Inflammatory macrophage treated with lipopolysaccharide for 4 hours (primary cell): Measurements from ENCODE around the gene CDKN2C.
"Not testable (repeated sequence)": the region's sequence is repeated elsewhere in the genome, so short reads cannot be mapped to it uniquely, and the experiment has no call there.

ENCODE experiments used
- DNase-seq: peaks from one replicate; pipeline ENCODE4 v3.0.0-alpha.2; 2020

Gene CDKN2C

DNA sequence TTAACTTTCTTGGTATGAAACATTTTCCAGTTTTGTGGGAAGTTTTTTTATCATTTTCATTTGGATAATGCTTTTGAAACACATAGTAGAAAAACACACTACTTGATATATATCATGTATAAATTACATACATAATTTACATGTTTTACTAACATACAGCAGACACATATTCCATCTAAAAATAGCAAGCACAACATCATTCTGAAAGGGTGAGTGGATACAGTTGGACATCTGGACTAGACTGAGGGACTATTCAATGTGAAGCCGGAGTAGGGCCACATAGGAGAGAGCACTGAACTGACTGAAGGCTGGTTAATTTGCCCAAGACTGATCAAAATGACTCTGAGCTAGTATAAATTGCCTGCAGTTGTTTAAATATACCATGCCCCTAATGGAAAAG is 11.7 kb downstream of the CDKN2C start:
- no peak for DNase-seq

DNA sequence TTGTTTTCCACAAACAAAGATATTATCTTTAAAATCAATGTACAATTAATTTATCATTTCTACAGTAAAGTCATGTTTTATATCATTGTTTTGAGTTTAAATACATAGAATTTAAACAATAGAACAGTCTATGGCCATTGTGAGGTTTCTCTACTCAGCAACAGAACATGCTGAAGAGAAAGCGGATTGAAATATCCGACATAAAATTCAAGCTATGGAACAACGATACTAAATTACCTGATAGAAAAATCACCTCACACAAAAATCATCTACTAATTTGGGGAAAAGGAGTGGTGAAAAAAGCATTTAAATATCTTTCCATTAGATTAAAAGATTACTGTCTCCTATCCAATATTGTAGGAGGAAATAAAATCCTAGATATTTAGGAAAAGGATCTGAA is 12.6 kb downstream of the CDKN2C start:
- no peak for DNase-seq

DNA sequence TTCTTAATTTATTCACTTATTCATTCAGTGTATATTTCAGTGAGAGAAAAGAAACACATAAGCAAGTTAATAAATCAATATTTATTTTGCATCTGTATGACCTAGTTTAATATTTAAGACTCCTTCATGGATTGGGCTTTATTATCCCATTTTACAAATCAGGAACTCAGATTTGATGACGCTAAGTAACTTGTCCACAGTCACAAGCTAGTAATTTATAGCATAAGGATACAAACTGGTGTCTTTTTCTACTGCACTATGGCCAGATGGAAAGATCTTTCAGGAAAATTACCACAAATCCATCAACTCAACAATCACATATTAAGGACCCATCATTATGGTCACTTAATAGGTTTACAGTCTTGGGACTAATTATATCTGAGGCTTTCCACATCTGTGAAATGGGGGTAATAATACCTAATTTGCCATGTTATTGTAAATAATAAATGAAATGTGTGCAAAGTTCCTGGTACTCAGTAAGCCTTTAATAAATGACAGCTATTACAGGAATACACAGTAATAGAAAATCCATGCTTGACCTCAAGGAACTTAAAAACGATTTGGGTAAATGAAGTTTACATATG is 13.3 kb downstream of the CDKN2C start:
- no peak for DNase-seq

DNA sequence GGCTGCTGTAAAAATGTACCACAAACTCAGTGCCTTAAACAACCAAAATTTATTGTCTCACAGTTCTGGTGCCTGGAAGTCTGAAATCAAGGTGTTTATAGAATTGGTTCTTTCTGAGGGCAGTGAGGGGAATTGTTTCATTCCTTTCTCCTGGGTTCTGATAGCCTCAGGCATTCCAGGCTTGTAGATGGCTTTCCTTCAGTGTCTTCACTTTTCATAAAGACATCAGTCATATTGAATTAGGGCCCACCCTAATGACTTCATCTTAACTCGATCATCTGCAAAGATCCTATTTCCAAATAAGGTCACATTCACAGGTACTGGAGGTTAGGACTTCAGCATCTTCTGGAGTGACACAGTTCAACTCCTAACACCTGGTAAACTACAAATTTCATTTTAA is 15.0 kb downstream of the CDKN2C start:
- DNase-seq: no peak

- no peak for DNase-seq
These were observed 16.6 kb downstream of the CDKN2C start for GRCh38 chr1:50986653-50987052.

DNA sequence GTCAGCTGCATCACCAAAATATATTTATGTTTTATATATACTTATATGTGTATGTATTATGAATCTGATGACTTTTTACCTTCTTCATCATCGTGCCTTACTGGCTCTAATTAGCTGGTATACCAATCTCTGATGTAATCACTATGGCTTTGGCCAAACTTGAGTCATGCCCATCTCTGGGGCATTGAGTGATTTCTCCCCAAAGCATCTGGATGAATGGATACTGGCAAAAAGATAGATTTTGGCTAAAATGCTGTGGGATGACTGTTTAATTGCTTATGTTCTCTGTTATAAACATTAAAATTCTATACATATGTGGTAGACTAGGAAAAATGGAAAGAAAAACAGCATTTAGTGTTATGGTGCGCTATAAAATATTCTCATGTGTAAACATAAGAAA is 19.6 kb downstream of the CDKN2C start:
- no peak for DNase-seq

- no peak for DNase-seq
These were observed 22.7 kb downstream of the CDKN2C start for GRCh38 chr1:50992532-50993318.

DNA sequence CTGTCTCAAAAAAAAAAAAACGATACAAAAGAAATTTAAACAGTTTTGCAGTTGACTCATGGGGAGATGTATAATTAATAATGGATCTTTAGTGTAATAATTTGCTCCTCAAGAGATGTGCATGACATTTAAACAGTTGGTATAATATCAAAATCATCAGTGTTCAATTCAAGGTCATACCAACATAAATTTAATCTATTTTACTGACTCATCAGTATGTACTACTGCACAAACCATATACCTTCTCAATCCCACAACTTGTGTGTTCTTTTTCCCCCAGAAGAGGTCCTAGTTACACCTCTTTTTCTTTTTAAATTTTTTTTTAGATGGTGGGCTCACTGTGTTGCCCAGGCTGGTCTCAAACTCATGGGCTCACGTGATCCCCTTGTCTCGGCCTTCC is 23.6 kb downstream of the CDKN2C start:
- no peak for DNase-seq

- DNase-seq: no peak
These were observed 25.0 kb downstream of the CDKN2C start for GRCh38 chr1:50994997-50995396.

DNA sequence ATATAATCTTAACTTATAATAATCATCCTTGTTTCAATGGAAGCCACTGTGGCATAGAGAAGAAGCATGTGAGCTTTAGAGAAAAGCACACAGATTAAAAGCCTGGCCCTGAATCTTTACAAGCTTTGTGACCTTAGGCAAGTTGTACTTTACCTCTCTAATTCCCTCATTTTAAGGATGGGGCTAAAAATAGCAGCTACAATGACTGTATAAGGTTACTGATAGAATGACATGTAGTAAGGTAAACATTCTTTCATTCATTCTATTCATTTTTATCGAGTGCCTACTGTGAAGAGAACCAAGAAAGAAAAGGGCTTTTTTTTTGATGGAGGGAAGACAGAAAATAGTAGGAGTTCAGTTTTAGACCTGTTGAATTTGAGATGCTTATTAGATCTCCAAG is 25.6 kb downstream of the CDKN2C start:
- DNase-seq: no peak

DNA sequence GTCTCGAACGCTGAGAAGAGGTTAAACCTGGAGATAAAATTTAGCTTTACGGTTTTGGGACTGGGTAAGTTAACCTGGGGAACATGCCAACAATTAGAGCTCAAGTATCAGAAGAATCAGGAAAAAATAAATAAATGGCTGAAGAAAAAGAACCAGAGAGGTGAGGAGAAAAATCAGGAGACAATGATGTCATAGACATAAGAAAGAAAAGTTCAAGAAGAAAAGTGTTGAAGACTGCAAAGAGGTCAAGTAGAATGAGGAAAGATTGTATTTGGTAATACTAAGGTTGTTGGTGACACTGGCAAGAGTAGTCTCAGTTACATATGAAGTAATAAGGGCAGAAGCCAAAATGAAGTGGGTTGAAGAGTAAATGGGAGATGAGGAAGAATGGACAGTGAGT is 26.0 kb downstream of the CDKN2C start:
- peak; percentile 22 for DNase-seq

GRCh38 chr1:50999375-50999774 is 29.3 kb downstream of the CDKN2C start:
- DNase-seq: not testable (repeated sequence)

GRCh38 chr1:51000160-51000559 is 30.1 kb downstream of the CDKN2C start:
- DNase-seq: no peak

- no peak for DNase-seq
These were observed 30.6 kb downstream of the CDKN2C start for GRCh38 chr1:51000651-51001050.

DNA sequence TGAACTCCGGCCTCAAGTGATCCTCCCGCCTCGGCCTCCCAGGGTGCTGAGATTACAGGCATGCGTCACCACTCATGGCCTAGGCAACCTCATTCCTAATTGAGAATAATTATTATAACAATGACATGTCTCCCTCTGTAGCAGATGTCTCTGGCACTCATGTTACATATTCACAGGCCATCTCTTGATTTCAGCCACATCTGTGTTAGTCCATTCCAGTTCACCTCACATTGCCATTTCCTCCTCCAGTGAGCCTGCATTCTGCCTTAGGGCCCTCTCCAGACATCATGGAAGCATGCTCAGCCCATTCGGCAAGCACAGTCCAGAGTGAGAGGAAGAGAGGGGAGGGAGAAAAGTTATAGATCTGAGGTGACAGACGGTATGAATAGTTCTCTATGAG is 32.5 kb downstream of the CDKN2C start:
- DNase-seq: no peak

GRCh38 chr1:51005549-51005948 is 35.5 kb downstream of the CDKN2C start:
- DNase-seq: not testable (repeated sequence)

DNA sequence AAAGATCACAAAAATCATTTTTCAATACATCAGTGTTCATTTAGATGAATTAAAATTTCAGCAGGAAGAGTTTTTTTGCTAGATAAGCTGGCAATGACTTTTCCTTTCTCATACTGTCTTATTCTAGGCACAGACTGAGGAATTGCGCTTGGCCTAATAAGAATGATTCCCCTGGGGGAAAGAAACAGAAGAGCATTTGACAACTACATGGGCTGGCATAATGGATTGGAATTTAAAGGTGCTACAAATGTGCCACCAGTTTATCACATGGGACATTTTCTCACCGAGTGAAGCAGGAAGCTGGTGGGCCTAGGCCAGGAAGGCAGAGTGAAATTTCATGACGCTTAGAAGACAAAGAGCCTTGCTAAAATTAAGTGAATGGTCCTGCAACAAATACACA is 39.3 kb downstream of the CDKN2C start:
- no peak for DNase-seq

GRCh38 chr1:51014878-51015277 is 44.8 kb downstream of the CDKN2C start:
- DNase-seq: no peak

DNA sequence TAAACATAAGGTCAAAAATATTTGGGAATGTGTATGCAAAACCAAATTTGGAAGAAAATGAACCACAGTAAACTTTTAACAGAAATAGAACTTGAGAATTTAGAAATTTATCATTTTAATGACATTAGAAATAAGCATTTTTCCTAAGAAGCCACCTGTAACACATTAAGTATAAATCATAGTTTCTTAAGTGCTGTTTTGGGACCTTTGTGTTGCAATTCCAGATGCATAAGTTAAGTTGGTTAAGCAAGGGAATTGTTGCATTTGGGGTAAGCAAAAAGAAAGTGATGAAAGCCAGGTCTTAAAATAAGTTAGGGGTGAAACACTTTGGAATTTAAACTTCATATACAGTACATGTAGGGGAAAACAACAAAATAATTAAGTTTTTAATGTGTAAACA is 49.8 kb downstream of the CDKN2C start:
- DNase-seq: no peak
